ENCODE measurements around the gene SNX20.

SNX20 gene

GRCh38 chr16:50673496-50674275 lies 7.4 kb downstream of the SNX20 start:
- DNase-seq (ENCODE audit: insufficient read length, low spot score) = no peak
- FAIRE-seq = no peak
- no peak for TF ChIP-seq CTCF (IDR thresholded peaks at IDR 0.05; ENCODE audit: insufficient read depth, missing control alignments)

GRCh38 chr16:50671644-50672260 lies 9.4 kb downstream of the SNX20 start:
- no peak for FAIRE-seq
- peak; percentile 45 for TF ChIP-seq CTCF (IDR thresholded peaks at IDR 0.05; ENCODE audit: insufficient read depth, missing control alignments)
- no peak for DNase-seq (ENCODE audit: insufficient read length, low spot score)

GRCh38 chr16:50670476-50670875 lies 10.6 kb downstream of the SNX20 start:
- TF ChIP-seq CTCF (IDR thresholded peaks at IDR 0.05; ENCODE audit: insufficient read depth, missing control alignments) = no peak
- FAIRE-seq = no peak
- no peak for DNase-seq (ENCODE audit: insufficient read length, low spot score)

DNA sequence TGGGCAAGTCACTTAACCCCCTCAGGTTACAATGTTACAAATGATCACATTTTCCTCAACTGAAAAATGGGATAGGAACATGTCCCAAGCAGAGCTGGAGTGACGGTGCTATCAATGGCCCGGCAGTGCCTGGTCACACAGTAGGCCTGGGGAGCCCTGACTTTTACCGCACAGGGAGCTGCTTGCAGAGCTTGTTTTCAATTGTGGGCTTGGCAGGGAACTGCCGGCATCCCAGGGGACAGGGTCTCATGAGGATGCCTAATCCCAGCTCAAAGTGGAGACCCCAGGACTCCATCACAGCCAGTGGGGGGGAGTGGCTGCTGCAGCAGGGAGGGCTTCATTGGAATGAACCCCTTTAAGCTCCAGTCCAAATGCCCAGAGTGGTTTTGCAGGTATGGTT lies 11.4 kb downstream of the SNX20 start:
- no peak for DNase-seq (ENCODE audit: insufficient read length, low spot score)
- TF ChIP-seq CTCF (IDR thresholded peaks at IDR 0.05; ENCODE audit: insufficient read depth, missing control alignments) = no peak
- FAIRE-seq = no peak

- DNase-seq (ENCODE audit: insufficient read length, low spot score) (no peak), FAIRE-seq (no peak)
- no peak for TF ChIP-seq CTCF (IDR thresholded peaks at IDR 0.05; ENCODE audit: insufficient read depth, missing control alignments)
These were observed 12.6 kb downstream of the SNX20 start for GRCh38 chr16:50668368-50669008.

- TF ChIP-seq CTCF (IDR thresholded peaks at IDR 0.05; ENCODE audit: insufficient read depth, missing control alignments) = no peak
- FAIRE-seq (no peak), DNase-seq (ENCODE audit: insufficient read length, low spot score) (no peak)
These were observed 13.4 kb downstream of the SNX20 start for GRCh38 chr16:50667497-50668367.
